Measurements from ENCODE around the gene PCCB.
A peak's percentile ranks its signal among the peaks of the same experiment; 100 is the strongest.
"Not testable (repeated sequence)": the region's sequence is repeated elsewhere in the genome, so short reads cannot be mapped to it uniquely, and the experiment has no call there.

The PCCB gene

DNA sequence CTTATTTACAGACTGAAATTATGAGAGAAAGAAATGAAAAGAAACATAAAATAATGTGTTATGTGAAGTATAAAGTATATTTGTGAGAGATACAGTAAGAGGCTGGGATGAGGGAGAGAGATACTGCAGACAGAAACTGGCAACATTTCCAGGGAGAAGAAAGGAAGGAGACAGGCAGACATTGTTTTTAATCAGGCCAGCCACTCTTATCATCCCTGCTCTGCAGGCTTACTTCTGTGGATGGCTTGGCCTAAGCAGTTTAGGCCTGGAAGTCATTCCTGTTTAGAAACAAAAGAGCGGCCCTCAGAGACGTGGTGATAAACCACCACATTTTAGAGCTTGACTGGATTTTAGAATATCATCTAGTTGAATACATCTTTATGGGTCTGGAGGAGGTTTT lies 12.4 kb downstream of the PCCB start:
- no peak overlapping the region for H3K4me3 ChIP-seq (ENCODE audit: low read depth, low read length)
- TF ChIP-seq, protein P1, sequence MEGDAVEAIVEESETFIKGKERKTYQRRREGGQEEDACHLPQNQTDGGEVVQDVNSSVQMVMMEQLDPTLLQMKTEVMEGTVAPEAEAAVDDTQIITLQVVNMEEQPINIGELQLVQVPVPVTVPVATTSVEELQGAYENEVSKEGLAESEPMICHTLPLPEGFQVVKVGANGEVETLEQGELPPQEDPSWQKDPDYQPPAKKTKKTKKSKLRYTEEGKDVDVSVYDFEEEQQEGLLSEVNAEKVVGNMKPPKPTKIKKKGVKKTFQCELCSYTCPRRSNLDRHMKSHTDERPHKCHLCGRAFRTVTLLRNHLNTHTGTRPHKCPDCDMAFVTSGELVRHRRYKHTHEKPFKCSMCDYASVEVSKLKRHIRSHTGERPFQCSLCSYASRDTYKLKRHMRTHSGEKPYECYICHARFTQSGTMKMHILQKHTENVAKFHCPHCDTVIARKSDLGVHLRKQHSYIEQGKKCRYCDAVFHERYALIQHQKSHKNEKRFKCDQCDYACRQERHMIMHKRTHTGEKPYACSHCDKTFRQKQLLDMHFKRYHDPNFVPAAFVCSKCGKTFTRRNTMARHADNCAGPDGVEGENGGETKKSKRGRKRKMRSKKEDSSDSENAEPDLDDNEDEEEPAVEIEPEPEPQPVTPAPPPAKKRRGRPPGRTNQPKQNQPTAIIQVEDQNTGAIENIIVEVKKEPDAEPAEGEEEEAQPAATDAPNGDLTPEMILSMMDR (conservative IDR thresholded peaks at IDR 0.05; ENCODE audit: low read depth, low read length) = no peak
- no peak for DNase-seq (ENCODE audit: low read depth)

DNA sequence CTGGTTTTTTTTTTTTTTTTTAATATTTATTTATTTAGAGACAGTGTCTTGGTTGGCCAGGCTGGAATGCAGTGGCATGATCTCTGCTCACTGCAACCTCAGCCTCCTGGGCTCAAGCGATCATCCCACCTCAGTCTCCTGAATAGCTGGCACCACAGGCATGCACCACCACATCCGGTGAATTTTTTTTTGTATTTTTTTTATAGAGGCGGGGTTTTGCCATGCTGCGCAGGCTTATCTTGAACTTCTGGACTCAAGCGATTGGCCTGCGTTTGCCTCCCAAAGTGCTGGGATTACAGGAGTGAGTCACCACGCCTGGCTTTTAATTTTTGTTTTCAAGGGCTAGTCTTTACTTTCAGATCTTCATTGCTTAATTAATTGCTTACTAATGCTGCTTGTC lies 13.1 kb downstream of the PCCB start:
- no peak for DNase-seq (ENCODE audit: low read depth)
- TF ChIP-seq, protein P1 (conservative IDR thresholded peaks at IDR 0.05; ENCODE audit: low read depth, low read length) = no peak
- no peak overlapping the region for H3K4me3 ChIP-seq (ENCODE audit: low read depth, low read length)

DNA sequence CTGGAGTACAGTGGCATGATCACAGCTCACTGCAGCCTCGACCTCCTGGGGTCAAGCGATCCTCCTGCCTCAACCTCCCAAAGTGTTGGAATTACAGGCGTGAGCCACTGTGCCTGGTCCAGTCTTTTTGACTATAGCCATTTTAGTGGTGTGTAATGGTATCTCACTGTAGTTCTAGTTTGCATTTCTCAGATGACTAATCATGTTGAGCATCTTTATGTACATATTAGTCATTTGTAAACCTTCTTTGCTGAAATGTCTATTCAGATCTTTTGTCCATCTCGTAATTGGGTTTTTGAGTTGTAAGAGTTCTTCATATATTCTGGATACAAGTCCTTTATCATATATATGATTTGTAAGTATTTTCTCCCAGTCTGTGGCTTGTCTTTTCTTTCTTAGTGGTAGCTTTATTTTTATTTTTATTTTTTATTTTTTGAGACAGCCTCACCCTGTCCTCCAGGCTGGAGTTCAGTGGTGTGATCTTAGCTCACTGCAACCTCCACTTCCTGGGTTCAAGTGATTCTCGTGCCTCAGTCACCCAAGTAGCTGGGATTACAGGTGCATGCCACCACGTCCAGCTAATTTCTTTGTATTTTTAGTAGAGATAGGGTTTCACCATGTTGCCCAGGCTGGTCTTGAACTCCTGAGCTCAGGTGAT lies 16.5 kb downstream of the PCCB start:
- peak; percentile 67 for DNase-seq (ENCODE audit: low read depth)
- not testable (repeated sequence) for H3K4me3 ChIP-seq (ENCODE audit: low read depth, low read length)

DNA sequence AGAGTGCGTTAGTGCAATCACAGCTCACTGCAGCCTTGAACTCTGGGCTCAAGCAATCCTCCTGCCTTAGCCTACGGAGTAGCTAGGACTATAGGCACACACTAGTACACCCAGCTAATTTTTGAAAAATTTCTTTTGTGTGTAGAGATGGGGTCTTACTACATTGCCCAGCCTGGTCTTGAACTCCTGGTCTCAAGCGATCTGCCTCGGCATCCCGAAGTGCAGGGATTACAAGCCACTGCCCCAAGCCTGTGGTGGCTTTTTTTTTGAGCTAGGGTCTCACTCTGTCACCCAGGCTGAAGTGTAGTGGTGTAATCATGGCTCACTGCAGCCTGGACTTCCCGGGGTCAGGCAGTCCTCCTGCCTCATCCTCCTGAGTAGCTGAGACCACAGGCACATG lies 17.1 kb downstream of the PCCB start:
- no peak overlapping the region for H3K4me3 ChIP-seq (ENCODE audit: low read depth, low read length)
- TF ChIP-seq, protein P1 (conservative IDR thresholded peaks at IDR 0.05; ENCODE audit: low read depth, low read length) = no peak
- no peak for DNase-seq (ENCODE audit: low read depth)

DNA sequence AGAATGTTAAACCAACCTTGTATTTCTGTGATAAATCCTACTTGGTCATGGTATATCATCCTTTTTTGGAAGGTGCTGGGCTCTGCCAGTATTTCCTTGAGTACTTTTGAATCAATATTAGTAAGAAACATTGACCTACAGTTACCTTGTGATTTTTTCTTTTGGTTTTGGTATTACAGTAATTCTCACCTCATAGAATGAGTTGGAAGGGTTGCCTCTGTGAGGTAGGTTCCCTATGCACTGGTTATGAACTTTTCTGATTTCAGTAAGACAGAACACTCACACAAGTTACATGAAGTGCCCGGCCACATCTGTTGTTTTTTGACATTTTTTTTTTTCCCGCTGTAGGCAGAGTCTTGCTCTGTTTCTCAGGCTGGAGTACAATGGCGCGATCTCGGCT lies 20.0 kb downstream of the PCCB start:
- H3K4me3 ChIP-seq (ENCODE audit: low read depth, low read length) = no peak overlapping the region
- no peak for DNase-seq (ENCODE audit: low read depth)
- TF ChIP-seq, protein P1 (conservative IDR thresholded peaks at IDR 0.05; ENCODE audit: low read depth, low read length) = no peak

DNA sequence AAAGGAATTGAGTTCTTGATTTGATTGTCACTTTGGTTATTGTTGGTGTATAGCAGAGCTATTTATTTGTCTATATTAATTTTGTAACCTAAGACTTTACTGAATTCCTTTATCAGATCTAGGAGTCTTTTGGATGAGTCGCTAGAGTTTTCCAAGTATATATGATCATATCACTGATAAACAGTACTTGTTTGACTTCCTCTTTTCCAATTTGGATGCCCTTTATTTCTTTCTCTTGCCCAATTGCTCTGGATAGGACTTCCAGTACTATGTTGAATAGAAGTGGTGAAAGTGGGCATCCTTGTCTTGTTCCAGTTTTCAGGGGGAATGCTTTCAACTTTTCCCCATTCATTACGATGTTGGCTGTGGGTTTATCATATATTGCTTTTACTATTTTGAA lies 21.5 kb downstream of the PCCB start:
- not testable (repeated sequence) for H3K4me3 ChIP-seq (ENCODE audit: low read depth, low read length); DNase-seq (ENCODE audit: low read depth)

DNA sequence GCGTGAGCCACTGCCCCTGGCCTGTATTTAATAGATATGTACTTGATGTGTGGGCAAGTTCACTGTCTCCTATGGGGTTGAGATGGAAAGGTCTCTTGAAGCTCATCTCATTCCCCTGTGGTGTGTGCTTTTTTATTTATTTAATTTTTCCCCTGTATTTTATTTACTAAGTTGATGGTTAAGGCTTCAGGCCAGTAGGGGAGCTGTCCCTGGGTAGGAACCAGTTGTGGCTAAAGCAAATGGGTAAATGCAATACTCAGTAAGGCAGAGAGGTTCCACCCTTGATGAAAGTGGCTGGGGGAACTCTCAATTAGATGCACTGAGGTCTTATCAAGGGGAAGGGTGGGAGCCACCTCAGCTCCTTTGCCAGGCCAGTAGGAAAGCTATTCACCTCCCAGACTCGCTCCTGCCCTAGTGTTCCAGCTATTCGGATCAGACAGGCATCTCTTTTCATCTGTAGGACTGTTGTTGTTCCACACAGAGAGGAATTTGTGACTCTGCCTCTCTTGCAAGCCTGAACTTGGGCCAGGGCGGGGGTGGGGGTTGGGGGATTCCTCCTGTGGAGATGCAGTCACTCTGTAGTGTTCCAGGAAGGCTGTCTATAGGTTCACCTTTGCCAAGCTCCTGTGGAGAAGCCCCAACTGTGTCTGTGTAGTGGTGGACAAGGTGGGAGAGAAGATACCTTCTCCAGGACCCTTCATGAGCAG lies 26.1 kb downstream of the PCCB start:
- TF ChIP-seq, protein P1 (conservative IDR thresholded peaks at IDR 0.05; ENCODE audit: low read depth, low read length) = peak; percentile 53
- DNase-seq (ENCODE audit: low read depth) = peak; percentile 31
- no peak overlapping the region for H3K4me3 ChIP-seq (ENCODE audit: low read depth, low read length)

DNA sequence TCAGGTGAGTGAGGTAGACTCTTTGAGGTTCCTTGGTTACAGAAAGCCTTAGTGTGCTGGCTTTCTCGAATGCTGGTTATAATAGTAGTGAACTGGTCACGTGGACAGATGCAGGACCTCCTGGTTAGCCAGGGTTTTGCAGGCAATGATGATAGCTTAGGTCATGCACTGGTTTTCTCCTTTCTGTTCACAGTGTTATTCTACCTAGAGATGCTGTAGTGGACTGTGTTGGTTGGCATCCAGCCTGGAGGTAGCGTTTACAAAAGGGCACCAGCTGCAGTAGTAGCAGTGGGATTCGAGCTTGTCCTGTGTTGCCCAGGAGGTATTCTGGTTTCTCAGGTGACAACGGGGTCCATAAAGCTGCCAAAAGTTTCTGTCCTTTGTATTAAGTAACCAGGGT lies 27.0 kb downstream of the PCCB start:
- DNase-seq (ENCODE audit: low read depth) = no peak
- TF ChIP-seq, protein P1 (conservative IDR thresholded peaks at IDR 0.05; ENCODE audit: low read depth, low read length) = no peak
- H3K4me3 ChIP-seq (ENCODE audit: low read depth, low read length) = no peak overlapping the region

All from choroid plexus epithelial cell (primary cell).